Sigmoid colon (tissue), 4 donors: ENCODE measurements around the gene SETD7.
A peak's percentile ranks its signal among the peaks of the same experiment; 100 is the strongest.

Experiments used
- CTCF ChIP-seq, 4 experiments: fragments of 450-650 bp in 3 of 4; fragments of 200-600 bp in 1 of 4; IDR thresholded peaks; one replicate each; pipeline ENCODE4 v1.5.1; 2016 to 2019; ENCODE audit warnings: antibody characterized with exemption in 4 of 4, mild to moderate bottlenecking in 3 of 4, moderate library complexity in 2 of 4
- EP300 ChIP-seq, 4 donors: sonication (generic); formaldehyde crosslinking; IDR thresholded peaks; one replicate each; pipeline ENCODE4 v1.6.1; 2017; ENCODE audit warnings: antibody characterized with exemption in 4 of 4
- POLR2A ChIP-seq, 2 donors: fragments of 450-650 bp; IDR thresholded peaks; one replicate each; pipeline ENCODE4 v1.6.1; 2016; ENCODE audit warnings: antibody characterized with exemption in 2 of 2, mild to moderate bottlenecking in 2 of 2, moderate library complexity in 2 of 2
- POLR2AphosphoS5 ChIP-seq, 4 donors: sonication (generic); formaldehyde crosslinking; IDR thresholded peaks; one replicate each; pipeline ENCODE4 v1.6.1; 2017; ENCODE audit warnings: antibody characterized with exemption in 4 of 4

GRCh38 chr4:139453041-139453370 is 103.0 kb downstream of the SETD7 start:
- peak in 3 of 4 experiments; percentile 18 to 48 (median 32) for TF ChIP-seq CTCF (IDR thresholded peaks at IDR 0.05)
- no peak for TF ChIP-seq POLR2AphosphoS5 (IDR thresholded peaks at IDR 0.05)
- TF ChIP-seq EP300 (IDR thresholded peaks at IDR 0.05), result no peak
- no peak for TF ChIP-seq POLR2A (IDR thresholded peaks at IDR 0.05)
